D721Med (cell line): ENCODE results near the gene GSTO1.
A peak's percentile ranks its signal among the peaks of the same experiment; 100 is the strongest.

Experiments
- DNase-seq: peaks from one replicate; pipeline ENCODE4 v3.0.0; 2011; ENCODE audit warnings: low spot score; ENCODE audit not compliant: insufficient read length
- FAIRE-seq: peaks from 2 replicates; lab custom pipeline; 2011; peaks lifted over from hg19 to GRCh38; lab: Jason Lieb, UNC
- TF ChIP-seq, protein P1 (sequence below): IDR thresholded peaks from 2 replicates; pipeline ENCODE4 v1.5.1; 2012; ENCODE audit warnings: mild to moderate bottlenecking, control low read depth; ENCODE audit not compliant: insufficient read depth; ENCODE audit errors: missing control alignments

GSTO1 gene

DNA sequence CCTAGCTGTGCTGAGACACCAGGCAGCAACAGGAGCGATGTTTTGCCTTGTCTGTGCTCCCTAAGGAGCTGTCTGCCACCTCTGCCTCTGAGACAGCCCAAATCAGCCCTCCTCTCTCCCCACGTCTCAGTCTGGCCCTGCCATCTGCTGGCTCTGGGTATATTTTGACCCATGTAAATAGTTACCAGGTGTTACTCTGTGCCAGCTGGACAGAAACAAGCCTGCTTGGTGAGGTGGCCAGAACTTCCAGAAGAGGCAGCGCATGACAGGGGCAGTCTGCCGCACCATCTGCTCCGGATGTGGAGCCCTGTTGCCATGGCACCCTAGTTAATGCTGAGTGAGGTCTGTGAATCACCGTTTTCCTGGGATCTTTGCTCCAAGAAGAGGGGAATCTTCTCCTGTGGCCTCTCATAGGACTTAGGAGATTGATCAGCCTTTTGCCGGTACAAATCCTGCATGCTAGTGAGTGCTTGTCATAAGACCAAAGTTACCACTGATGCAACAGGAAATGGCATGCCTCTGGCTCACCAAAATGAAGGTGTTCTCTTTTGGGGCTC, 46.1 kb downstream of the GSTO1 start:
- TF ChIP-seq, protein P1, sequence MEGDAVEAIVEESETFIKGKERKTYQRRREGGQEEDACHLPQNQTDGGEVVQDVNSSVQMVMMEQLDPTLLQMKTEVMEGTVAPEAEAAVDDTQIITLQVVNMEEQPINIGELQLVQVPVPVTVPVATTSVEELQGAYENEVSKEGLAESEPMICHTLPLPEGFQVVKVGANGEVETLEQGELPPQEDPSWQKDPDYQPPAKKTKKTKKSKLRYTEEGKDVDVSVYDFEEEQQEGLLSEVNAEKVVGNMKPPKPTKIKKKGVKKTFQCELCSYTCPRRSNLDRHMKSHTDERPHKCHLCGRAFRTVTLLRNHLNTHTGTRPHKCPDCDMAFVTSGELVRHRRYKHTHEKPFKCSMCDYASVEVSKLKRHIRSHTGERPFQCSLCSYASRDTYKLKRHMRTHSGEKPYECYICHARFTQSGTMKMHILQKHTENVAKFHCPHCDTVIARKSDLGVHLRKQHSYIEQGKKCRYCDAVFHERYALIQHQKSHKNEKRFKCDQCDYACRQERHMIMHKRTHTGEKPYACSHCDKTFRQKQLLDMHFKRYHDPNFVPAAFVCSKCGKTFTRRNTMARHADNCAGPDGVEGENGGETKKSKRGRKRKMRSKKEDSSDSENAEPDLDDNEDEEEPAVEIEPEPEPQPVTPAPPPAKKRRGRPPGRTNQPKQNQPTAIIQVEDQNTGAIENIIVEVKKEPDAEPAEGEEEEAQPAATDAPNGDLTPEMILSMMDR = peak; percentile 27
- DNase-seq (no peak), FAIRE-seq (no peak)

DNA sequence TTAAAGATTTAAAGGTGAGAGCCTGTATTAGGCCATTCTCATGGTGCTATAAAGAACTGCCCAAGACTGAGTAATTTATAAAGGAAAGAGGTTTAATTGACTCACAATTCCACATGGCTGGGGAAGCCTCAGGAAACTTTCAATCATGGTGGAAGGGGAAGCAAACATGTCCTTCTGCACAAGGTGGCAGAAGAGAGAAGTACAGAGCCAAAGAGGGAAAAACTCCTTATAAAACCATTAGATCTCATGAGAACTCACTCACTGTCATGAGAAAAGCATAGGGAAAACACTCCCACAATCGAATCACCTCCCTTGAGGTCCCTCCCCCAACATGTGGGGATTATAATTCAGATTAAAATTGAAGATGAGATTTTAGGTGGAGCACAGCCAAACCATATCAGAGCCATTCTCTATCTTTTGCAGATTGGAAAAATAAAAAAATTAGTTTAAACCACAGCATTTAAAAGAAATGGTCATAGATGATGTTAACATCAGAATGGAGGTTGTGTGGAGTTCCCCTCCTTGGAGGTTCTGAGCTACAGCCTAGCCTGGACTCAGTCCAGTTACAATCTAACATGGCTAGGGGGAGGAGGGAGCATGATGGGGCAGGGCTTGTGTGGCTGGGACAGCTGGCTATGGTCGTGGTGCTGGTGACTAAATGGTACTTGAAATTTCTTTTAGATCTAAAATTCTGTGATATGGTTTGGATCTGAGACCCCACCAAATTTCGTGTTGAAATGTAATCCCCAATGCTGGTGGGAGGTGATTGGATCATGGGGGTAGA, 47.4 kb downstream of the GSTO1 start:
- FAIRE-seq (no peak), DNase-seq (no peak)
- TF ChIP-seq, protein P1 = no peak

DNA sequence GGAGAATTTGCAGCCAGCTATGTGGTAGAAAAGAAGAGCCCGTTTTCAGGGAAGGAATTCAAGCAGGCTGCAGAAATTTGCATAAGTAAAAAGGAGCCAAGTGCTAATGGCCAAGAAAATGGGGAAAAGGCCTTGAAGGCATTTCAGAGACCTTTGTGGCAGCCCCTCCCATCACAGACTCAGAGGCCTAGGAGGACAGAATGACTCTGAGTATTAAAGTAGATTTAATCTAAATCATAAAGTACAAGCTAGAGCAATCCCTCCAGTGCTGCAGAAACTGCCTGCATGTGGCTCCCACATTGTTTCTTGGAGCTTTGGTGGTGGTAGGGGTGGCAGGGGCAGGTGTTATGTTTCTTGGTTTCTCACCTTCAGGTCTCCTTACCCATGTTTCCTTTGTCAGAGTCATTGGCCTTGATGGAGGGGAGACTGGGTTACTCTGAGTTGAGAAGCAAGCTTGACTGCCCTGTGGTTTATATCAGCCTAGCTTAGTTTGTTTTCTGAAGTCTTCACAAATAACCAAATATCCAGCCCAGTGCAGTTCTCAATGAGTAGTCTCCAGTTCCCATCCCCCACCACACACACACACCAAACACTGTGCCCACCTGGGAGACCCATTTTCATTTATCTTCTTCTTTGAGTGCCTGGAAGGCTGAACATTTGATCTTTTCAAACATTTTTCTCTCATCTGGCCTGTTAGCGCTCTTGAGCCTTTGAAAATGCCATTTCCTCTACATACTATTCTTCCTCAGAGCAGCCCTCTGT, 49.1 kb downstream of the GSTO1 start:
- TF ChIP-seq, protein P1 = no peak
- FAIRE-seq = no peak
- DNase-seq = no peak

DNA sequence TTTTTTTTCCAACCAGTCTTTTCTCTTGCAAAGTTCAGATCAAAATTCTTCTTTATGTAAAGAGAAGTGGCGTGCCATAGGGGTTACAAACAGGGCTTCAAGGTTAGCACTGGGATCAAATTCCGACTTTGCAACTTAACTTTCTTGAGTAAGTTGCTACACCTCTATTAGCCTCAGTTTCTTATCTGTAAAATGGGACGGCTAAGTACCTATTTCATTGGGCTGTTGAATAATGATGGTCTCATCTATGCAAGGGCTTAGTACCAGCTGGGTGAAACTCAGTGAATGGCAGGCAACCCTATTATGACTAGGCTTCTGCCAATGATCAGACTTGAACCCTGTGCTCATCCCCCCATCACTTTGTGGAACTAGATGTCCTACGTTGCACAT, 49.7 kb downstream of the GSTO1 start:
- FAIRE-seq (no peak), DNase-seq (no peak)
- TF ChIP-seq, protein P1 = no peak

DNA sequence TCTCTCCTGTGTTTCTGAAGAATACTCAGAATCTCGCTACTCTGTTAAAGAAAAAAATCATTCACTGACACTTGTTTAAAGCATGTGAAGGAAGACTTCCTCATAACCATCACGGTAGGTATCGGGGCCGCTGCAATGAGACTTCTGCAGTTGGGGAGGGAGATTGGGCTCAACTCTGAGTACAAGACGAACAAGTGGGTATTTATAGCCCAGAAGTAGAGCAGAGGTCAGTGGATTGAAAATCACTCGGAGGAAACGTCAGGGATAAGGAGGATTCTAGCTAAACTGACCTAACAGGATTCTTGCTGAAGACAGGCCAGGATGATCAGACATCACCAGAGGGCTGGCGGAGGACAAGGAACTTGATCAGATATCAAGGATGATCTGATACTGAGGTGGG, 50.2 kb downstream of the GSTO1 start:
- FAIRE-seq = no peak
- DNase-seq = no peak
- TF ChIP-seq, protein P1 = no peak

DNA sequence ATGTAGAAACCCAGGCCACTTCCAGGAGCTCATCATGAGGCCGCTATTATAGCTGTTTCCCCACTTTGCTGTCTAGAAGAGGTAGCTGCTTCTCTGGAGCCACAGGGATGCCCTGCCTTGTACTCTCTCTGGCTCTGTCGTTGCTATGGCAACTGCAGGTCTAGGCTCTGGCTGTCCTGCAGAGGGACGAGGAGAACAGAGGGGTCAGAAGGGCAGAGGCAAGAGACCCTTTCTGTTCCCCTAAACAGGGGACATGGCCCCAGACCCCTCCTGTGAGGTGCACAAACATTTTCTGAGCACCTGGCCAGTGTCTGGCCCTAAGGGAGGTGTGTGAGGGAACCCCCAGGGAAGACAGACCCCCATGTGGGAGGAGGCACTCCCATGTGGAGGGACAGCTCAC, 52.2 kb downstream of the GSTO1 start:
- DNase-seq (no peak), FAIRE-seq (no peak)
- TF ChIP-seq, protein P1 = no peak
